ENCODE measurements around the gene MOV10L1.

The MOV10L1 gene

DNA sequence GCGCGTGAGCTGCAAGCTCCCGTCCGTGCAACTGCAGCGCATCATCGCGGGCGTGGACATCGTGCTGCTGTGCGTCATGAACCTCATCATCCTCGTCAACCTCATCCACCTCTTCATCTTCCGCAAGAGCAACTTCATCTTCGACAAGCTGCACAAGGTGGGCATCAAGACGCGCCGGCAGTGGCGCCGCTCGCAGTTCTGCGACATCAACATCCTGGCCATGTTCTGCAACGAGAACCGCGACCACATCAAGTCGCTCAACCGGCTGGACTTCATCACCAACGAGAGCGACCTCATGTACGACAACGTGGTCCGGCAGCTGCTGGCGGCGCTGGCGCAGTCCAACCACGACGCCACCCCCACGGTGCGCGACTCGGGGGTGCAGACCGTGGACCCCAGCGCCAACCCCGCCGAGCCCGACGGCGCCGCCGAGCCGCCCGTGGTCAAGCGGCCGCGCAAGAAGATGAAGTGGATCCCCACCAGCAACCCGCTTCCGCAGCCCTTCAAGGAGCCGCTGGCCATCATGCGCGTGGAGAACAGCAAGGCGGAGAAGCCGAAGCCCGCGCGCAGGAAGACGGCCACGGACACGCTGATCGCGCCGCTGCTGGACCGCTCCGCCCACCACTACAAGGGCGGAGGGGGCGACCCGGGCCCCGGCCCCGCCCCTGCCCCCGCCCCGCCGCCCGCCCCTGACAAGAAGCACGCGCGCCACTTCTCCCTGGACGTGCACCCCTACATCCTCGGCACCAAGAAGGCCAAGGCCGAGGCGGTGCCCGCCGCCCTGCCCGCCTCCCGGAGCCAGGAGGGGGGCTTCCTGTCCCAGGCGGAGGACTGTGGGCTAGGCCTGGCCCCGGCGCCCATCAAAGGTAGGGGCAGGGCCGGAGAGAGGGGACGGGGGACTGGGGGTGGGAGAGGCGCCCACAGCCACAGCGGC is 88.0 kb downstream of the MOV10L1 start:
- no peak for DNase-seq

DNA sequence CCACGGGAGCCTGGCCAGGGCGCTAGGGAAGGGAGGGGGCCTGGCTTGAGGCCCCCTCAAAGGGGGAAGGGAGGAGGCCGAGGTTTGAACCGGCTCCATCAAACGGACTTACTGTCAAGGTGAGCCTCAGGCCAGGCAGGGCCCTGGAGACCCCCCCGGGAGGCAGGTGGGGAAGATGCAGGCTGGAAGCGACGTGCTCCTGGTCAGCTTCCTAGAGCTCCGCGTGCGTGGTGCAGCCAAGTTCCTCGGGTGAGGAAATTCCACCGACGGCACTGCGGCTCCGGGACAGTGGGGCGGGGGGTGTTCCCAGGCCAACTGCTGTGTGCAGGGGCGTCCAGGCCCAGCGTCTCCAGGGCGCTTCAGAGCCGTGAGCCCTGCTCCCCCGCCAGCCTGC is 88.7 kb downstream of the MOV10L1 start:
- no peak for DNase-seq

DNA sequence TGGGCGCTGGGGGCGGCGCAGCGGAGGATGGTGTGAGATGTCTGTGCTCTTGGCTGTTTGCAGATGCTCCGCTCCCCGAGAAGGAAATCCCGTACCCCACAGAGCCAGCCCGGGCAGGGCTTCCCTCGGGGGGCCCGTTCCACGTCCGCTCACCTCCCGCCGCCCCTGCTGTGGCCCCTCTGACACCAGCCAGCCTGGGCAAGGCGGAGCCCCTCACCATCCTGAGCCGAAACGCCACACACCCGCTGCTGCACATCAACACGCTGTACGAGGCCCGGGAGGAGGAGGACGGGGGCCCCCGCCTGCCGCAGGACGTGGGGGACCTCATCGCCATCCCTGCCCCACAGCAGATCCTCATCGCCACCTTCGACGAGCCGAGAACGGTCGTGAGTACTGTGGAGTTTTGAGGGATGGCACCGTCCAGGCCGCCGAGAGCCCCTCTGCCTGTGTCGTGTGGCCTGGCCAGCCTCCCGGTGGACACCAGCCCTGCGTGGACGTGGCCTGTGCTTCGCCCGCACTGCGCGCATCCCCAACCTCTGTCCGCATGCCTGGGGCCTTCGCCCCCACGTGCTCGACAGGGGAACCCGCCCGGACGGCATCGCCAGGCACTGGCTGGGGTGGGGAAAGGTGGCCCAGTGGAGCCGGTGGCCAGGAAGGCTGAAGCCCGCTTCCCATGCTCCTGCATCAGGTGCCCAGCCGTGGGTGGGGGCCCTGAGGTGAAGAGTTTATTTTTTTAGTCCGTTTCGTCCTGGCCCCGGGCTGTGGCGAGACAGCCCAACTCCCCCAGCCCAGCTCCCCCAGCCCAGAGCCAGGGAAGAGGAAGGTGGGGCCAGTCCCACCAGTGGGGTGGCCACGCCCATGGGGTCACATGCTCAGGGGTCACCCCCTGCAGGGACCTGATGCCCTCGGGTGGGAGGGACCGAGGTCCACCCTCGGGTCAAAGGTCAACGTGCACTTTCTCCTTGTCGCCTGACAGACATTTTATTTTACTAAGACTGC is 89.4 kb downstream of the MOV10L1 start:
- no peak for DNase-seq

GRCh38 chr22:50179937-50180726 is 90.3 kb downstream of the MOV10L1 start:
- no peak for DNase-seq

DNA sequence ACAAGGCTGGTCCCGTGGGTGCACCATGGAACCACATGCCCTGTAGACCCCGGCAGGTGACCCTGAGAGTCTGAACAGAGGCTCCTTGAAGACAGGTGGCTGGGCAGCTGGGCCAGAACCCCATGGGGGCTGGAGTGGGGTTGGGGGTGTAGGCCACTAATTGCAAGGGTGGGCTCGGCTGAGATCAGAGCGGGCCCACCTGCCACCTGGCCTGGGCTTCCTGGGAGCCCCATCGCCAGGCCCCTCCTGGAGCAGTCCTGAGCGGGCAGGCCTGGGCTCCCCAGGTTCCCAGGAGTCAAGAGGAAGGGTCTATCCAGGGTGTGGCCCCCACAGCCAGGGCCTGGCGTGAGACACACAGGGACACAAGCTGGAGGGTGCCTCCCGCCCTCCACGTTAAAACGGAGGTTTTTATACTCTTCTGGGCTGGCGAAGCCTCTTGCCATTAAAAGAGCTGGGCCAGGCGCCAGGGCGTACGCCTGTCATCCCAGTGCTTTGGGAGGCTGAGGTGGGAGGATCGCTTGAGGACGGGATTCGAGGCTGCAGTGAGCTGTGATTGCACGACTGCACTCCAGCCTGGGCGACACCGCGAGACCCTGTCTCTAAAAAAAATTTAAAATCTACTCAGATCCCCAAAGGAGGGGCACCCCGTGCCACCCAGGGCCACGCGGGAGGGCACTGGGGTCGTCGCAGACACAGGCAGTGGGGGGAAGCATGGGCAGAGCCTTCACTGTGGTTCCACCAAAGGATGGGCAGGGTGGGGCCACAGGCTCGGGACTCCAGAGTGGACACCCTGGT is 91.1 kb downstream of the MOV10L1 start:
- DNase-seq: no peak

- no peak for DNase-seq
Measured at GRCh38 chr22:50182176-50183081, 92.6 kb downstream of the MOV10L1 start.

- no peak for DNase-seq
Measured at GRCh38 chr22:50183141-50183971, 93.5 kb downstream of the MOV10L1 start.

- no peak for DNase-seq
Measured at GRCh38 chr22:50184004-50184901, 94.4 kb downstream of the MOV10L1 start.

GRCh38 chr22:50184902-50185374 is 95.1 kb downstream of the MOV10L1 start:
- DNase-seq: no peak

DNA sequence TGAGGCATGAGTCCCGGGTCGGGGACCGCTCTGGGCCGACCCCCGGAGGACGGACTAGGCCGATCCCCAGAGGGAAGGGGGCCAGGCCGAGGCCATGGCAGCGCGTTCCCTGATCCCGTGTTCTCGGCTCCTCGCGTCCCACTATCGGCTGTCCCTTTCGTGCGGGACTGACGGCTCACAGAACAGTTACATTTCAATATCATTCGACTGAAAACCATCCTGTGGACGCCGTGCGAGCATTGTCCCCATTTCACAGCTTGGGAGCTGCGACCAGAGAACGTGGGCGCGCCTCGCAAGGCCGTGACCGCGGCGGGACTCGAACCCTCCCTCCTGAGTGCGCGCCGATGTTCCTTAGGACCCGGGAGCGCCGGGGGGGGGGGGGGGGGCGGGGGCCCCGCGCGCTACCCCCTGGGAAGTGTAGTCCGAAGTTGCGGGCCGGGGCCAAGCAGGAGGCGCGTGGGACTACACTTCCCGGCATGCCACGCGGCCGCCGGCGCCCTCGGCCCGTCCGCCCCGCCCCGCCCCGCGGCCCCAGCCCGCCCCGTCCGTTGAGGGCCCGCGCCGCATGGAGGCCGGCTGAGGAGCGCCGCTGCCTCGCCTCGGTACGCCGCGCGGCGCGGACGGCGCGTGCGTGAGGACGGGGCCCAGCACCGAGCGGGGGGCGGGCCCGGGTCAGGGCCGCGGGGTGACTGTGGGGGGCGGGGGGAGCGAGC is 95.7 kb downstream of the MOV10L1 start, which contains the start of gene TRABD:
Gene TRABD, plus strand, starts transcription at position 539 of the 713 bp plus-strand sequence. CDS start 7,148 bp downstream, outside the sequence.
- peak; percentile 88 for DNase-seq

GRCh38 chr22:50186181-50186714 is 96.4 kb downstream of the MOV10L1 start:
- DNase-seq: no peak

DNA sequence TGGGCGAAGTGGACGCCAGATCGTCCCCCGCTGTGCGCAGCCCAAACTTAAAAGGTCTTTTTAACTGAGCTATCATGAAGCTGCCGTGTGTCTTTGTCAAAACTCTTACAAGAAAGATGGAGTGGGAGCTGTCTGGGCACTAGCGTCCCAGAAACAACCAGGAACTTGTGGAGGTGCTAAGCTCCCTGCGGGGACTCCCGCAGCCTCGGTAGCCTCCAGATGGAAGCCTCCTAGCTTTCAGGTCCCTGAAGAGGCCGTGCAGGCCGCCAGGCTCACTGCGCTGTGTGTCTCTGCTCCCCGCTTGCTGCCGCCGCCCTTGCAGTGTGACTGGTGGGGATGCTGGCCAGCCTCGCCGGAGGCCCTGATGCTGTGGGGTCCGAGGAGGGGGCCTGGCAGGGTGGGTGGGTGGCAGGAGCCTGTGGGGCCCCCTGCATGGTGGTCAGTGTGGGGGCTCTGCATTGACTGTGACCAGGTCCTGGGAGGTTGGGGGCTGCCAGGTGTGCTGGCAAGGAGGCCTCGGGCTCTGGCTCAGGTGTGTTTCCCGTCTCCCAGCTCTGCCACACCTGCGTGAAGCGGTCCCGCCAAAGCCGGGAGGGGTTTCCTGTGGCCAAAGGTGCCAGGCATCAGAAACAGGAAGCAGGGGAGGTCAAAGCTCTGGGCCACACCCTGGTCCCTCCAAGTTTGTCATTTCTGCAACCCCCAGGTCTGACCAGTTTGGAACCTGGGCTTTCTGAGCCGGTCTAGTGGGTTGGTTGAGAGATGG is 97.1 kb downstream of the MOV10L1 start:
- peak; percentile 18 for DNase-seq

DNA sequence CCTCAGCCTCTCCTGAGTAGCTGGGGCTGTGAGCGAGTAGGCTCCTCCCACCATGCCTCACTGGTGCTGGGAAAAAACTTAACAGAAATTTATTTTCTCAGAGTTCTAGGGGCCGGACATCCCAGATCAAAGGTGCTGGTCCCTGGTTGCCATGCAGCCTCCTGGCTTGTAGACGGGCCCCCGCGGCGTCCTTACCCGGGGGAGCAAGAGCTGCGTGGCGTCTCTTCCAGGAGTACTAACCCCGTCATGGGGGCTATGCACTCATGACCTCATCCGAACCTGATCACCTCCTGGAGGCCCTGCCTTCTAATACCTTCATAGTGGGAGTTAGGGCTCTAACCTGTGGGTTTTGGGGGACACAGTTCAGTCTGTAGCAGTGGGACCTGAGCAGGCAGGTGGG is 98.5 kb downstream of the MOV10L1 start:
- no peak for DNase-seq

GRCh38 chr22:50189184-50189848 is 99.5 kb downstream of the MOV10L1 start:
- peak; percentile 71 for DNase-seq

GRCh38 chr22:50189849-50190181 is 100.0 kb downstream of the MOV10L1 start:
- peak; percentile 60 for DNase-seq
